ENCODE measurements around the gene PHAF1.

- TF ChIP-seq POLR2A (IDR thresholded peaks at IDR 0.05; ENCODE audit: control extremely low read depth in 1 of 2, low read depth in 2 of 2, low read length in 2 of 2) (no peak), CTCF (IDR thresholded peaks at IDR 0.05; ENCODE audit: control extremely low read depth in 1 of 3, insufficient read depth in 1 of 3, low read depth in 1 of 3, low read length in 3 of 3) (no peak), YY1 (IDR thresholded peaks at IDR 0.05; ENCODE audit: low read depth, low read length) (no peak), GTF2F1 (IDR thresholded peaks at IDR 0.05; ENCODE audit: borderline replicate concordance, low read depth, low read length) (no peak), SUZ12 (IDR thresholded peaks at IDR 0.05; ENCODE audit: low read length) (peak; percentile 6; the same call in 1 of the 2 replicates)
These were observed 65.0 kb downstream of the PHAF1 start for GRCh38 chr16:67174706-67175231.

Measured in H1 (cell line).